NB4 (cell line): ENCODE data around the gene HOXA6.

Experiments
- MAX ChIP-seq: IDR thresholded peaks from 2 replicates; pipeline ENCODE4 v1.6.1; 2011; ENCODE audit warnings: low read depth, low read length
- MYC ChIP-seq: IDR thresholded peaks from 2 replicates; pipeline ENCODE4 v1.6.1; 2011; ENCODE audit warnings: low read depth, low read length
- POLR2A ChIP-seq: IDR thresholded peaks from 2 replicates; pipeline ENCODE4 v1.6.1; 2011; ENCODE audit warnings: mild to moderate bottlenecking; ENCODE audit not compliant: insufficient read length; ENCODE audit errors: extremely low read depth
- TF ChIP-seq, protein P1 (sequence below): IDR thresholded peaks from one replicate; pipeline ENCODE4 v1.5.1; 2012; ENCODE audit warnings: low read depth, low read length

DNA sequence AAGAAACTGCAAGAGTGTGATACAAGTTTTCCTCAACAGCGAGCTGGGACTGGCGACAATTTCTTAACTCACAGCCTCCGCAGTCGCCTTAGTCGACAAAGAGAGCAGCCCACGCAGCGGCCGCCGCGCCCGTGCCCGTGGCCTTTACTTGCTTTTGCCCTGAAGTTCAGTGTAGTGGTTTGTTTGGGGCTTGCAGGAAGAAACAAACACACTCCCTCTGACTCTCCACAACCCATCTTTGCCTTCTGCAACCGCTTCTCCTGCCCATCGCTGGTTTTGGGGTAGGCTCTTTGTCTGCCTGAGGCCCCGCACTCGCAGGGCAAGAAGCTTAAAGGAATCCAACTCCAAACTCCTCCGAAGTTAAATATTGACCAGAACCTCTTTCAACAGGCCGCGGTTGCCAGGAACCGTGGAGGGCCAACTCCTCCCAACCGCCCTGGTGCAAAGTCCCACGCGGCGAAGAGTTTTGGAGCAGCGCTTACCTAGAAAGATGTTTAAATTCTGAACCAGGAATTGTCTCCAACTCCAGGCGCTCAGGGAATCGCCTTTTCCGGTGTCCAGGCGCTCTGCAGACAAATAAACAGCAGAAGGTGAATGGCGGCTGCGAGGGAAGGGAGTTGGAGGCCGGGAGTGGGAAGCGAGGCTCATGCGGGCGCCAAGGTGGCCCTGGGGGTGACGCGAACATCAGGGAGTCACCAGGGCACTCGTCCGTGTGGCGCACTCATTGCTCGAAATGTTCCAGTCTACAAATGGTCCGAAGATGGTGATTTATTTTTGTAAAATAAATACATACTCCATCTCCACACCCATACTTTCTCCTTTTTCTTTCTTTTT lies 25.3 kb downstream of the HOXA6 start:
- TF ChIP-seq, protein P1, sequence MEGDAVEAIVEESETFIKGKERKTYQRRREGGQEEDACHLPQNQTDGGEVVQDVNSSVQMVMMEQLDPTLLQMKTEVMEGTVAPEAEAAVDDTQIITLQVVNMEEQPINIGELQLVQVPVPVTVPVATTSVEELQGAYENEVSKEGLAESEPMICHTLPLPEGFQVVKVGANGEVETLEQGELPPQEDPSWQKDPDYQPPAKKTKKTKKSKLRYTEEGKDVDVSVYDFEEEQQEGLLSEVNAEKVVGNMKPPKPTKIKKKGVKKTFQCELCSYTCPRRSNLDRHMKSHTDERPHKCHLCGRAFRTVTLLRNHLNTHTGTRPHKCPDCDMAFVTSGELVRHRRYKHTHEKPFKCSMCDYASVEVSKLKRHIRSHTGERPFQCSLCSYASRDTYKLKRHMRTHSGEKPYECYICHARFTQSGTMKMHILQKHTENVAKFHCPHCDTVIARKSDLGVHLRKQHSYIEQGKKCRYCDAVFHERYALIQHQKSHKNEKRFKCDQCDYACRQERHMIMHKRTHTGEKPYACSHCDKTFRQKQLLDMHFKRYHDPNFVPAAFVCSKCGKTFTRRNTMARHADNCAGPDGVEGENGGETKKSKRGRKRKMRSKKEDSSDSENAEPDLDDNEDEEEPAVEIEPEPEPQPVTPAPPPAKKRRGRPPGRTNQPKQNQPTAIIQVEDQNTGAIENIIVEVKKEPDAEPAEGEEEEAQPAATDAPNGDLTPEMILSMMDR = no peak
- no peak for TF ChIP-seq POLR2A
- no peak for TF ChIP-seq MYC
- no peak for TF ChIP-seq MAX
